ENCODE data around the gene DOCK2. TPM values are rescaled to one million over a fixed set of nuclear protein-coding genes. Genes with fewer than 3 reads are reported as not detected.

Gene DOCK2
- total and polyA plus RNA-seq, 9 of the 15 experiments (the other 6 are each of a cell fraction or from before 2014, with no cell fraction given), result 4.5 to 42.6 (median 20.5) TPM

DNA sequence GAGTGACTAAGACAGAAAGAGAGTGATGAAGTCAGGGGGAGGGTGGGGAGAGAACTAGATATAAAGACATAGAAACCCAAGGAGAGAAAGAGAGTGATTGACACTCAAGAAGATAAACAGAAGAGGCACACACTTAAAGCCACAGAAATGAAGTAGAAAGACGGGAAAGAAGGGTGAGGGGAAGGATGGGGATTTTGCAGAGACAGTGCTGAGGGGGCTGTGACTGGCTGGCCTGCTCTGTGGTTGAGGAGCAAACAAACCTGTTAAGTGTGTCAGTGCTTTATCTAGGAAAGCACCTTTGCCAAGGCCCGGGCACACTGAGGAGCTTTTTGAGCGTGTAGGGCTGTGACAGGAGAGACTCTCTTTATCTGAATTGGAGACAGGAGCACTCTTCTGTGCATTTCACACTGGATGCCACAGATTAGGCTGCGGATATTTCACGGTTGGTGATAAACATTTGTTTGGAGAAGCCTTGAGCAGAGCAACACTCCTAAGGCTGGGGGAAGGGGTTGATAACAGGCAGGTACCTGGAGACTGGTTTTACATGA, 109.1 kb downstream of the DOCK2 start (continued):
- TF ChIP-seq, protein P1, sequence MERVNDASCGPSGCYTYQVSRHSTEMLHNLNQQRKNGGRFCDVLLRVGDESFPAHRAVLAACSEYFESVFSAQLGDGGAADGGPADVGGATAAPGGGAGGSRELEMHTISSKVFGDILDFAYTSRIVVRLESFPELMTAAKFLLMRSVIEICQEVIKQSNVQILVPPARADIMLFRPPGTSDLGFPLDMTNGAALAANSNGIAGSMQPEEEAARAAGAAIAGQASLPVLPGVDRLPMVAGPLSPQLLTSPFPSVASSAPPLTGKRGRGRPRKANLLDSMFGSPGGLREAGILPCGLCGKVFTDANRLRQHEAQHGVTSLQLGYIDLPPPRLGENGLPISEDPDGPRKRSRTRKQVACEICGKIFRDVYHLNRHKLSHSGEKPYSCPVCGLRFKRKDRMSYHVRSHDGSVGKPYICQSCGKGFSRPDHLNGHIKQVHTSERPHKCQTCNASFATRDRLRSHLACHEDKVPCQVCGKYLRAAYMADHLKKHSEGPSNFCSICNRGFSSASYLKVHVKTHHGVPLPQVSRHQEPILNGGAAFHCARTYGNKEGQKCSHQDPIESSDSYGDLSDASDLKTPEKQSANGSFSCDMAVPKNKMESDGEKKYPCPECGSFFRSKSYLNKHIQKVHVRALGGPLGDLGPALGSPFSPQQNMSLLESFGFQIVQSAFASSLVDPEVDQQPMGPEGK (CRISPR knock-in tag; IDR thresholded peaks at IDR 0.05; ENCODE audit: borderline replicate concordance), result no peak
- no peak for TF ChIP-seq GABPB2 (CRISPR knock-in tag; conservative IDR thresholded peaks at IDR 0.05)
- TF ChIP-seq BRD4 (IDR thresholded peaks at IDR 0.05), result no peak
- TF ChIP-seq ZNF24 (IDR thresholded peaks at IDR 0.05), result no peak
- TF ChIP-seq ZNF3 (CRISPR knock-in tag; IDR thresholded peaks at IDR 0.05), result no peak
- TF ChIP-seq RCOR1 (IDR thresholded peaks at IDR 0.05; ENCODE audit: borderline replicate concordance in 1 of 2, low read depth in 2 of 2, low read length in 2 of 2), result peak in 1 of 2 experiments; percentile 71; a peak in 2 of 4 replicates
- TF ChIP-seq, protein P2, sequence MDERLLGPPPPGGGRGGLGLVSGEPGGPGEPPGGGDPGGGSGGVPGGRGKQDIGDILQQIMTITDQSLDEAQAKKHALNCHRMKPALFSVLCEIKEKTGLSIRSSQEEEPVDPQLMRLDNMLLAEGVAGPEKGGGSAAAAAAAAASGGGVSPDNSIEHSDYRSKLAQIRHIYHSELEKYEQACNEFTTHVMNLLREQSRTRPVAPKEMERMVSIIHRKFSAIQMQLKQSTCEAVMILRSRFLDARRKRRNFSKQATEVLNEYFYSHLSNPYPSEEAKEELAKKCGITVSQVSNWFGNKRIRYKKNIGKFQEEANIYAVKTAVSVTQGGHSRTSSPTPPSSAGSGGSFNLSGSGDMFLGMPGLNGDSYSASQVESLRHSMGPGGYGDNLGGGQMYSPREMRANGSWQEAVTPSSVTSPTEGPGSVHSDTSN (CRISPR knock-in tag; IDR thresholded peaks at IDR 0.05; ENCODE audit: low read depth), result peak; percentile 55
- TF ChIP-seq, protein P2 (tag; conservative IDR thresholded peaks at IDR 0.05; ENCODE audit: low read depth), result peak; percentile 27; the same call in 1 of the 2 replicates
- no peak for TF ChIP-seq JUNB (CRISPR knock-in tag; conservative IDR thresholded peaks at IDR 0.05)
- TF ChIP-seq DMBX1 (CRISPR knock-in tag; IDR thresholded peaks at IDR 0.05; ENCODE audit: borderline replicate concordance), result peak; percentile 85; the same call in 1 of the 2 replicates
- no peak for TF ChIP-seq ZKSCAN3 (CRISPR knock-in tag; IDR thresholded peaks at IDR 0.05)
- no peak for TF ChIP-seq SNIP1 (IDR thresholded peaks at IDR 0.05; ENCODE audit: low read depth)
- TF ChIP-seq SRSF1 (IDR thresholded peaks at IDR 0.05; ENCODE audit: low read depth, low read length), result no peak
- no peak; the same call in 1 of the 2 replicates for TF ChIP-seq ZSCAN29 (IDR thresholded peaks at IDR 0.05)
- TF ChIP-seq, protein P3, sequence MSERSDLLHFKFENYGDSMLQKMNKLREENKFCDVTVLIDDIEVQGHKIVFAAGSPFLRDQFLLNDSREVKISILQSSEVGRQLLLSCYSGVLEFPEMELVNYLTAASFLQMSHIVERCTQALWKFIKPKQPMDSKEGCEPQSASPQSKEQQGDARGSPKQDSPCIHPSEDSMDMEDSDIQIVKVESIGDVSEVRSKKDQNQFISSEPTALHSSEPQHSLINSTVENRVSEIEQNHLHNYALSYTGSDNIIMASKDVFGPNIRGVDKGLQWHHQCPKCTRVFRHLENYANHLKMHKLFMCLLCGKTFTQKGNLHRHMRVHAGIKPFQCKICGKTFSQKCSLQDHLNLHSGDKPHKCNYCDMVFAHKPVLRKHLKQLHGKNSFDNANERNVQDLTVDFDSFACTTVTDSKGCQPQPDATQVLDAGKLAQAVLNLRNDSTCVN (CRISPR knock-in tag; IDR thresholded peaks at IDR 0.05), result 0 out of 2 replicates have a peak, but pooled peaks have one; percentile 69
- TF ChIP-seq PTTG1 (tag; IDR thresholded peaks at IDR 0.05; ENCODE audit: low read depth), result no peak
- peak; percentile 91 for TF ChIP-seq CTBP1 (IDR thresholded peaks at IDR 0.05; ENCODE audit: borderline replicate concordance)

Measured in K562 (cell line).